WTC11 (cell line): ENCODE results near the gene ARV1. TPM values are rescaled to one million over a fixed set of nuclear protein-coding genes. Genes with fewer than 3 reads are reported as not detected.

Experiments
- ATAC-seq: fragments of 200-7000 bp; cut with Tn5 transposase; 2 replicates; pipeline ENCODE4 v1.10.0; 2021; ENCODE audit warnings: mild to moderate bottlenecking, moderate library complexity
- CTCF ChIA-PET: fragments of 300-600 bp; sonication (Branson Sonifier 250); formaldehyde crosslinking; loops from one replicate; lab custom pipeline; 2021; ENCODE audit warnings: antibody characterized with exemption; lab: Charles Lee
- POLR2A ChIA-PET: fragments of 350-600 bp; sonication (Branson Sonifier 250); formaldehyde crosslinking; loops from one replicate; lab custom pipeline; 2021; ENCODE audit warnings: antibody characterized with exemption; lab: Charles Lee
- DNase-seq: peaks from one replicate; pipeline ENCODE4 v3.0.0; 2021; ENCODE audit warnings: low spot score
- H3K27ac Mint-ChIP-seq: 2 replicates; pipeline ENCODE4 v1.8.0; 2021; ENCODE audit warnings: mixed read lengths
- H3K27me3 Mint-ChIP-seq: 2 replicates; pipeline ENCODE4 v1.8.0; 2021; ENCODE audit warnings: low read depth, mild to moderate bottlenecking, moderate library complexity, mixed read lengths
- H3K36me3 Mint-ChIP-seq: 2 replicates; pipeline ENCODE4 v1.8.0; 2021; ENCODE audit warnings: mixed read lengths
- H3K4me1 Mint-ChIP-seq: 2 replicates; pipeline ENCODE4 v1.8.0; 2022; ENCODE audit warnings: mixed read lengths
- H3K4me3 Mint-ChIP-seq: 2 replicates; pipeline ENCODE4 v1.8.0; 2021; ENCODE audit warnings: mild to moderate bottlenecking, moderate library complexity, mixed read lengths
- H3K9me3 Mint-ChIP-seq: 2 replicates; pipeline ENCODE4 v1.8.0; 2021; ENCODE audit warnings: mixed read lengths
- CBFB ChIP-seq: sonication (generic); formaldehyde crosslinking; IDR thresholded peaks from 2 replicates; pipeline ENCODE4 v1.8.1; 2022; ENCODE audit warnings: mild to moderate bottlenecking, low read depth, missing genetic modification reagents
- CREM ChIP-seq: sonication (generic); formaldehyde crosslinking; IDR thresholded peaks from 2 replicates; pipeline ENCODE4 v1.8.1; 2022; ENCODE audit warnings: mild to moderate bottlenecking, missing genetic modification reagents, moderate library complexity
- HMGA2 ChIP-seq: fragments of 250-450 bp; sonication (Bioruptor Pico); IDR thresholded peaks from 2 replicates; pipeline ENCODE4 v1.4.0; 2021; ENCODE audit warnings: mild to moderate bottlenecking, moderate library complexity
- JAZF1 ChIP-seq: fragments of 250-450 bp; sonication (Bioruptor Pico); IDR thresholded peaks from 2 replicates; pipeline ENCODE4 v1.9.0; 2021; ENCODE audit warnings: moderate library complexity, mild to moderate bottlenecking, inconsistent platforms
- JUN ChIP-seq: sonication (generic); formaldehyde crosslinking; IDR thresholded peaks from 2 replicates; pipeline ENCODE4 v1.8.0; 2023; ENCODE audit warnings: mild to moderate bottlenecking, missing genetic modification reagents
- TEAD1 ChIP-seq: sonication (generic); formaldehyde crosslinking; IDR thresholded peaks from 2 replicates; pipeline ENCODE4 v1.8.0; 2022; ENCODE audit warnings: mild to moderate bottlenecking, missing genetic modification reagents
- ZNF138 ChIP-seq: sonication (generic); formaldehyde crosslinking; conservative IDR thresholded peaks from 2 replicates; pipeline ENCODE4 v1.8.1; 2022; ENCODE audit warnings: mild to moderate bottlenecking, moderate library complexity, missing genetic modification reagents
- ZNF532 ChIP-seq: fragments of 250-450 bp; sonication (Bioruptor Pico); IDR thresholded peaks from 2 replicates; pipeline ENCODE4 v1.9.0; 2021; ENCODE audit warnings: mild to moderate bottlenecking, borderline replicate concordance
- total RNA-seq: library from RNA; stranded (reverse); gene quantifications from 3 replicates; pipeline ENCODE4 v1.2.3, GENCODE V29; 2021
- TF ChIP-seq, protein P1 (sequence below): sonication (generic); formaldehyde crosslinking; IDR thresholded peaks from 2 replicates; pipeline ENCODE4 v1.8.0; 2023; ENCODE audit warnings: missing genetic modification reagents, mild to moderate bottlenecking, borderline replicate concordance
- TF ChIP-seq, protein P2 (sequence below): fragments of 250-450 bp; sonication (Bioruptor Pico); IDR thresholded peaks from 2 replicates; pipeline ENCODE4 v1.9.0; 2021; ENCODE audit warnings: mild to moderate bottlenecking
- TF ChIP-seq, protein P3 (sequence below): fragments of 250-450 bp; sonication (Bioruptor Pico); conservative IDR thresholded peaks from 2 replicates; pipeline ENCODE4 v1.9.0; 2021; ENCODE audit warnings: mild to moderate bottlenecking

The ARV1 gene
- total RNA-seq, 1 experiment from 2014 or later, result 9.1 TPM

- TF ChIP-seq HMGA2 (no peak), ZNF532 (CRISPR knock-in tag) (no peak), JUN (CRISPR knock-in tag) (no peak), CREM (CRISPR knock-in tag) (no peak)
- TF ChIP-seq, protein P1, sequence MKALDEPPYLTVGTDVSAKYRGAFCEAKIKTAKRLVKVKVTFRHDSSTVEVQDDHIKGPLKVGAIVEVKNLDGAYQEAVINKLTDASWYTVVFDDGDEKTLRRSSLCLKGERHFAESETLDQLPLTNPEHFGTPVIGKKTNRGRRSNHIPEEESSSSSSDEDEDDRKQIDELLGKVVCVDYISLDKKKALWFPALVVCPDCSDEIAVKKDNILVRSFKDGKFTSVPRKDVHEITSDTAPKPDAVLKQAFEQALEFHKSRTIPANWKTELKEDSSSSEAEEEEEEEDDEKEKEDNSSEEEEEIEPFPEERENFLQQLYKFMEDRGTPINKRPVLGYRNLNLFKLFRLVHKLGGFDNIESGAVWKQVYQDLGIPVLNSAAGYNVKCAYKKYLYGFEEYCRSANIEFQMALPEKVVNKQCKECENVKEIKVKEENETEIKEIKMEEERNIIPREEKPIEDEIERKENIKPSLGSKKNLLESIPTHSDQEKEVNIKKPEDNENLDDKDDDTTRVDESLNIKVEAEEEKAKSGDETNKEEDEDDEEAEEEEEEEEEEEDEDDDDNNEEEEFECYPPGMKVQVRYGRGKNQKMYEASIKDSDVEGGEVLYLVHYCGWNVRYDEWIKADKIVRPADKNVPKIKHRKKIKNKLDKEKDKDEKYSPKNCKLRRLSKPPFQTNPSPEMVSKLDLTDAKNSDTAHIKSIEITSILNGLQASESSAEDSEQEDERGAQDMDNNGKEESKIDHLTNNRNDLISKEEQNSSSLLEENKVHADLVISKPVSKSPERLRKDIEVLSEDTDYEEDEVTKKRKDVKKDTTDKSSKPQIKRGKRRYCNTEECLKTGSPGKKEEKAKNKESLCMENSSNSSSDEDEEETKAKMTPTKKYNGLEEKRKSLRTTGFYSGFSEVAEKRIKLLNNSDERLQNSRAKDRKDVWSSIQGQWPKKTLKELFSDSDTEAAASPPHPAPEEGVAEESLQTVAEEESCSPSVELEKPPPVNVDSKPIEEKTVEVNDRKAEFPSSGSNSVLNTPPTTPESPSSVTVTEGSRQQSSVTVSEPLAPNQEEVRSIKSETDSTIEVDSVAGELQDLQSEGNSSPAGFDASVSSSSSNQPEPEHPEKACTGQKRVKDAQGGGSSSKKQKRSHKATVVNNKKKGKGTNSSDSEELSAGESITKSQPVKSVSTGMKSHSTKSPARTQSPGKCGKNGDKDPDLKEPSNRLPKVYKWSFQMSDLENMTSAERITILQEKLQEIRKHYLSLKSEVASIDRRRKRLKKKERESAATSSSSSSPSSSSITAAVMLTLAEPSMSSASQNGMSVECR (CRISPR knock-in tag), result no peak
These were observed 41.5 kb upstream of the ARV1 start (continued) for GRCh38 chr1:230937371-230937770.

DNA sequence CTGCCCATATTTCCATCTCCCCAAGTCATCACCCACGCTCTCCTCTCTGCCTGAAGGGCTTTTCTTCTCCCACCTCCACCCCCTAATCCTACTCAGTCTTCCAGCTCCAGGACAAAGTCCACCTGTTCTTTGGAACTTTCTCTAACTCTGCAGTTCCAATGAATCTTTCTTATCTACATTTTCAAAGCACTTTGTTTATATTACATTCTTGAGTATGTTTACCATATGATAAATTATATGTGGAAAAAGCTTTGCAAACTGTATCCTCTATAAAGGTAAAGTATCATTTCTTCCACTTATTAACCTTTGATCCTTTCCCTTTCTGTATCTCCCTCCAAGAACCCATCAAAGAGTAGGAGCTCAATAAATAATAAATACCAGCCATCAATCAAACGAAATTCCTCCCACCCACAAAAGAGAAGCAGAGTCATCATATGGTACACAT lies 39.9 kb upstream of the ARV1 start:
- no peak for ATAC-seq
- no peak for TF ChIP-seq ZNF138
- no peak for TF ChIP-seq JAZF1 (CRISPR knock-in tag)
- TF ChIP-seq JUN (CRISPR knock-in tag), result no peak
- TF ChIP-seq, protein P2, sequence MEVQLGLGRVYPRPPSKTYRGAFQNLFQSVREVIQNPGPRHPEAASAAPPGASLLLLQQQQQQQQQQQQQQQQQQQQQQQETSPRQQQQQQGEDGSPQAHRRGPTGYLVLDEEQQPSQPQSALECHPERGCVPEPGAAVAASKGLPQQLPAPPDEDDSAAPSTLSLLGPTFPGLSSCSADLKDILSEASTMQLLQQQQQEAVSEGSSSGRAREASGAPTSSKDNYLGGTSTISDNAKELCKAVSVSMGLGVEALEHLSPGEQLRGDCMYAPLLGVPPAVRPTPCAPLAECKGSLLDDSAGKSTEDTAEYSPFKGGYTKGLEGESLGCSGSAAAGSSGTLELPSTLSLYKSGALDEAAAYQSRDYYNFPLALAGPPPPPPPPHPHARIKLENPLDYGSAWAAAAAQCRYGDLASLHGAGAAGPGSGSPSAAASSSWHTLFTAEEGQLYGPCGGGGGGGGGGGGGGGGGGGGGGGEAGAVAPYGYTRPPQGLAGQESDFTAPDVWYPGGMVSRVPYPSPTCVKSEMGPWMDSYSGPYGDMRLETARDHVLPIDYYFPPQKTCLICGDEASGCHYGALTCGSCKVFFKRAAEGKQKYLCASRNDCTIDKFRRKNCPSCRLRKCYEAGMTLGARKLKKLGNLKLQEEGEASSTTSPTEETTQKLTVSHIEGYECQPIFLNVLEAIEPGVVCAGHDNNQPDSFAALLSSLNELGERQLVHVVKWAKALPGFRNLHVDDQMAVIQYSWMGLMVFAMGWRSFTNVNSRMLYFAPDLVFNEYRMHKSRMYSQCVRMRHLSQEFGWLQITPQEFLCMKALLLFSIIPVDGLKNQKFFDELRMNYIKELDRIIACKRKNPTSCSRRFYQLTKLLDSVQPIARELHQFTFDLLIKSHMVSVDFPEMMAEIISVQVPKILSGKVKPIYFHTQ (CRISPR knock-in tag), result no peak
- no peak for TF ChIP-seq CBFB
- TF ChIP-seq TEAD1 (CRISPR knock-in tag), result no peak
- TF ChIP-seq, protein P3, sequence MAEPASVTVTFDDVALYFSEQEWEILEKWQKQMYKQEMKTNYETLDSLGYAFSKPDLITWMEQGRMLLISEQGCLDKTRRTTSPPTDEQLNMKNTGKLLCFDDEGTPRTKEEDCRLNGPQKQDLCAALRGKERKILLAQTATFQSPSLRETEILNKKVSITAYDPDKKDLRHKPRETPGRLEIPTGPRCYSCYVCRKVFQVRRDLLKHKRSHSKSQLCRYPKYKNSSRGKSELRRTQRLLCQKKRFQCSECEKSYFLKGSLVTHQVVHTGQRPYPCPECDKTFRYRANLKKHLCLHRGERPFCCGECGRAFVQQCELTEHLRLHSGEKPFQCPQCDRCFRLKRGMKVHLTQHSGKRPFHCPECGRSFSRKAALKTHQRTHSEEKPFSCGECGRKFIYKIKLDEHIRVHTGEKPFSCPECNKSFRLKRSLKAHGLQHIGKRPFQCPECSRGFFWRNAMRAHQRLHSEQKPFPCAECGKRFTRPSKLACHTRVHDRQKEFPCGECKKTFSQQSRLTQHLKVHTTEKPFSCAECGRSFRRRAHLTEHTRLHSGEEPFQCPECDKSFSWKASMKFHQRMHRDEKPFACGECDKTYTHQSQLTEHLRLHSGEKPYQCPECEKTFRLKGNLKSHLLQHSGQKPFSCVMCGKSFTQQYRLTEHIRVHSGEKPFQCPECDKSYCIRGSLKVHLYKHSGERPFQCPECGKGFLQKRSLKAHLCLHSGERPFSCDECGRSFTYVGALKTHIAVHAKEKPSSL (CRISPR knock-in tag), result no peak
- CTCF ChIA-PET, result no interaction called here
- no peaks in the 10 kb centered on the region for H3K9me3 Mint-ChIP-seq
- POLR2A ChIA-PET, result no interaction called here
- H3K4me3 Mint-ChIP-seq, result no peak overlapping the region
- no peaks in the 10 kb centered on the region for H3K36me3 Mint-ChIP-seq
- DNase-seq, result no peak
- H3K27me3 Mint-ChIP-seq, result 0 out of 2 replicates have a peak, but pooled peaks cover 3% of the 10 kb centered on the region
- no peaks in the 10 kb centered on the region for H3K4me1 Mint-ChIP-seq
- H3K27ac Mint-ChIP-seq, result no peak overlapping the region
